ENCODE data around the gene LRRC7.
A peak's percentile ranks its signal among the peaks of the same experiment; 100 is the strongest.
"Not testable (repeated sequence)": the region's sequence is repeated elsewhere in the genome, so short reads cannot be mapped to it uniquely, and the experiment has no call there.

Gene LRRC7

GRCh38 chr1:69777971-69778370, 210.2 kb downstream of the LRRC7 start:
- DNase-seq = peak; percentile 26 to 44

- DNase-seq = no peak
These were observed 219.4 kb downstream of the LRRC7 start for GRCh38 chr1:69787151-69787550.

DNA sequence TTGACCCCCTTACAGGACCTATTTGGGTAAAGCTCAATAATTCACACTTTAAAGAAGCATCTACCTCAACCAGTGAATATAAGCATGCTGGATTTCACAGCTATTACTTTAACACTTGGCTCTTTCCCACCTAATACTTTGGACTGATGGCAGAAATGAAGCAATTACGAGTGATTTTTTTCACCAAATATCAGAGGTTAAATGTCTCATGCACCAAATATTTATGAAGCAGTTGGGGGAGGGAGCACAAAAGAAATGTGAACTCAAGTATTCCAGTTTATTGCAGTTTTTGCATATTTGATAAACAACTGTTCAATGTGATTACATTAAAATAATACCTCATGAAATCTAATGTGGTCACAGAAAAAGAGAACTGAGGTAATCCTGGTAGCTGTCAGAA, 223.6 kb downstream of the LRRC7 start:
- no peak for DNase-seq

- DNase-seq = no peak
These were observed 227.1 kb downstream of the LRRC7 start for GRCh38 chr1:69794831-69795230.

GRCh38 chr1:69814926-69815325, 247.2 kb downstream of the LRRC7 start:
- no peak for DNase-seq

- DNase-seq = no peak
These were observed 257.2 kb downstream of the LRRC7 start for GRCh38 chr1:69824932-69825331.

DNA sequence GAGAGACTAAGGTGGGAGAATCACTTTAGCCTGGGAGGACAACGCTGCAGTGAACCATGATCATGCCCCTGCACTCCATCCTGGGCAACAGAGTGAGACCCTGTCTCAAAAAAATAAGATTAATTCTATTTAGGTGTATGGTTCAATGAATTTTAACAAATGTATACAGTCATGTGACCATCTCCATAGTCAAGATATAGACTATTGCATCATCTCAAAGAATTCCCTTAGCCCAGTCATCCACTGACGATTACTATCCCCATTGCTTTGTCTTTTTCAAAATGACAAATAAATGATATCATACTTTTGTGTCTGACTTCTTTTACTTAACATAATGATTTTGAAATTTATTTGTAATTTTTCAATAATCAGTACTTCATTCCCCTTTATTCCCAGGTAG, 260.0 kb downstream of the LRRC7 start:
- DNase-seq = no peak

- DNase-seq = no peak
These were observed 265.8 kb downstream of the LRRC7 start for GRCh38 chr1:69833536-69833935.

- no peak for DNase-seq
These were observed 266.6 kb downstream of the LRRC7 start for GRCh38 chr1:69834336-69834735.

GRCh38 chr1:69835955-69836354, 268.2 kb downstream of the LRRC7 start:
- peak in 1 of 2 experiments; percentile 33 for DNase-seq

DNA sequence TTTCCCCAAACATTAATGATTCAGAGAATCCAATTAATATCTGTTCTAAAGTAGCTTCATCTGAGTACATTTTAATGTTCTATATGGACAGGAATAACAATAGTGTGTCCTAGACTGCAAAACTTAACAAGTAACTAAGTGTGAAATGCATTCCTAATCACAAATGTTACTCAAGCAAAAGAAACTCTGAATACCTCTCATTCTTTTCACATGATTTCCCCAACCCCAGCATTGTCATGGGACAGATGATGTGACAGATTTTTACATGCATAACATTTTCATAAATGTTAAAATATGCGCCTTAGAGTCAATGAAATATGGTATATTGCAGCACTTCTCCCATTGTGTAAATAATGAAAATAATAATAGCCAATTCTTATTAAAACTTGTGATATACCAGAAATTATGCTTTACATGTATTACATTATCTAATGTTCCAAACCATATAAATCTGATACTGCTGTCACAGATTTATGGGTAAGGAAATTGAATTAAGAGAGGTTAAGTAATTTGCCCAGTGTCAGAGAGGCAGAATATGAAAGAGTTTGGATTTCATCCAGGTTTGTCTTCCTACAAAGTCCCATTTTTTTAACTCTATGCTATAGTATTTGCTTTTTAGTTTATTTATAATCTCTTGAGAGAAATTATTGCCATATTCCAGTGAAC, 269.4 kb downstream of the LRRC7 start:
- DNase-seq = no peak

DNA sequence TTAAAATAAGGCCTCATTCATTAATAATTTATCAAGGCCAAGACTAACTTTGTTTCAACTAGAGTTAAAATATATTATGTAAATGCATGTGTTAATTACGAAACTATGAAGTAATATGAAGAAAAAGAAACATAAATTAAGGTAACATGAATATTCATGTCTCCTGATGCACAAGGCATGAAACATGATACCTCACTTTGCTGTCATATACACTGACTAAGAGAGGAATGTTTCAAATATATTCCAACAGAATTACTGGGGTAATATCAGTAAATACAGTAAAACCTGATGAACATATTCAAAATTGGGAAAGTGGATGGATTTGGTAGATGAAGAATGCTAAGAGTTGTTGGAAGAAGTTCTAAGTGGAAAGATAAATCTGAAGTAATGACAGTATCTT, 274.6 kb downstream of the LRRC7 start:
- DNase-seq = no peak

GRCh38 chr1:69845655-69846054, 277.9 kb downstream of the LRRC7 start:
- DNase-seq = no peak

- no peak for DNase-seq
These were observed 278.5 kb downstream of the LRRC7 start for GRCh38 chr1:69846267-69846666.

DNA sequence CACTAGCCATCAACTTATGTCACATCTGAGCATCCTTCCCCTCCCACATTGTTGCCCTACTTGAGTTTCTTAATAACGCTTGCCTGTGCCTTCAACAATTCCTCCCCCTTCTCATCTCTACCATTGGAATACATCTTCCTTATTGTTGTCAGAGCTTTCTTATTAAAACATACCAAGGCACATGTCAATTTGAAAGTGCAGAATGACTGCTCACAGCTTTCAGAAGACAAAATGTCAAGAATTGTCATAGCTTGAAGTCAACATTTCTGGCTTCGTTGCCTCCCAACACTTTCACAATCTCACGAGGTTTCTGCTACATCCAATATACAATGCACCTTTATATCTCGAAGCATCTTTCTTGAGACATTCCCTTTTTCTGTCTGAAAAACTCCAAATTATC, 279.9 kb downstream of the LRRC7 start:
- DNase-seq = no peak

DNA sequence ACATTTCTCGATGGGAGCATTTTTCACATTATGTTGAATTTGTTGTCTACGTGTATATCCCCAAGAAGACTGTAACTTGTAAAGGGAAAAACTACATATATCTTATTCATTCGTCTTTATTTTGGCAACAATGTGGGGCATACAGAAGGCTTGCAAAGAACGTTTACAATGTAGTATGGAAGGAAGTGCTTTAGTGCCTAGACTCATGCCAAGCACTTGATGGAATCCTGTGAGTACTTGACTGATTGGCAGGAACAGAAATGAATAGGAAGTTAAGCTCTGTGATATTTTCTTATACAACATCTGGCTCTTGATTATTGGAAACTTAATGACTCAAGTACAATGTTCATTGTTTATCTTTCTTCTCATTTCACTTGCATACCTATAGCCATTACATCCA, 284.4 kb downstream of the LRRC7 start:
- no peak for DNase-seq

DNA sequence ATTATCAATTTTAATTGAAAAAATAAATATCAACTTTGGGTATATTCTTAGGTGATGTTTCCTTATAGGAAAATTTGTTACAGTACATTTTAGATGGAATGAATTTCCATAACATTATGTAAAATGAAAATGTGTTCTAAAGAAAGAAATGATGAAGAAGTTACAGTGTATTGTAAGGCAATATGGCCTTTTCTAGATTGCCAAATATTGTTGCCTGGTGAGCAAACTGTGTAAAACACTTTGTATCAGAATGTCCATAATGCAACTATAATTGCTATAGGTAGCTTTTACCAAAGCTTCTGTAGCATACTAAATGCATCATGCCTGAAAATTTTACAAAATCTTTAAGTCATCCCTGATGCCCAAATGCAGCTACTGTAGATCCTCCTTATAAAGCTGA, 285.0 kb downstream of the LRRC7 start:
- no peak for DNase-seq

GRCh38 chr1:69858534-69858933, 290.8 kb downstream of the LRRC7 start:
- DNase-seq = no peak

DNA sequence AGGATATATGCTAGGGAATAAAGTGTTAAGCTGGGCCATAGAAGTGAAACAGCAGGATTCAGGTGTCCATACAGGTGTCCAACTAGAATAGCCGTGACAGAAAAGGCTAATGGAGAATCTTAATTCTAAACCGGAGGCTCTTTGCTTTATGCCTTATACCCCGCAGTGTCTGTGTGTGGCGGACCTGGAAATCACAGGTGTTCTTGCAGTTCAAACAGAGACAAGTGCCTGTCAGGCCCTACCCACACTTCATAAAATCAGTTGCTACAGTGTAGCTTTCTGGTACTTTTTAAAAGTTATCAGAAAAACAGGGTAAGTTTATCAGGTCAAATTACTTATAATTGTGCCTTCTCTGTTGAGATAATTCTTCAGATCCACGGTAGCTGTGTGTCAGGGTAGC, 293.9 kb downstream of the LRRC7 start:
- peak in 1 of 2 experiments; percentile 39 for DNase-seq

DNA sequence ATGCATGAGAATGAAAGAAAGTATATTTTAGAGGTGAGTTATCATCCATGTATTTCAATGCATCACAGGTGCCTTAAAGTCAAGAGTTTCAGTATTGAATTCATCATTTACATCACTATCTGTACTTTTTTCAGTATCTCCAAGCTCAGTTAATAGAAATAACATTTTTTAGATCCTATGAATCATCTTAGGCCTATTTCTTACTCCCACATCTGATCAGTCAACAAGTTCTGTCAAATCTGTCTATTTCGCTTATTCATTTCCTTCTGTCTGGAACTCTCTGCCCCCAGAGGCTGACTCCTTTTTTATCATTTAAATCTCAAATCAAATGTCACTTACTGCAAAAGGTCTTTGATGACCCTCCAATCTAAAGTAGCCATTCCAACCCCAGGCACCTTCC, 295.2 kb downstream of the LRRC7 start:
- DNase-seq = no peak

GRCh38 chr1:69863704-69864103, 296.0 kb downstream of the LRRC7 start:
- no peak for DNase-seq

- DNase-seq = no peak
These were observed 303.7 kb downstream of the LRRC7 start for GRCh38 chr1:69871412-69871811.

DNA sequence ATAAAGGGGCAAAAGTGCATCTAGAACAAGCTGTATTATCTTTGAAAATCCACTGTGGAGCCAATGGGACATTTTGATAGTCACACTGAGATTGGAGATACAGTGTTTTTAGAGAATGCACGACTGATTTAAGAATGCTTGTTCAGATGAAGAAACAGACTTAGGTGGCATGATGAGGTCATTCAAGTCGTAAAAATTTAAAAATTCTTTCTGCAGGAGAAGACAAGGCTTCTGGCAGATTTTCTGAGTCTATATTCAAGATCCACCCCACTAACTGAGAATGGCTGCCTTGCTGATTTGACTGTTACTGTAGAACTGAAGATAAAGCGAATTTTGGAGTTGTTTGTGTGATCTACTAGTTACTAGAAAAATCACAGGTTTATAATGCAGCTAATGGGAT, 310.6 kb downstream of the LRRC7 start:
- DNase-seq = no peak

- DNase-seq = not testable (repeated sequence)
These were observed 320.3 kb downstream of the LRRC7 start for GRCh38 chr1:69888016-69888415.

- DNase-seq = no peak
These were observed 320.9 kb downstream of the LRRC7 start for GRCh38 chr1:69888657-69889056.

All from NCI-H2081 (cell line).